ENCODE measurements around the gene MAP3K14. TPM values are rescaled to one million over a fixed set of nuclear protein-coding genes. Genes with fewer than 3 reads are reported as not detected.
A peak's percentile ranks its signal among the peaks of the same experiment; 100 is the strongest.

The MAP3K14 gene
- total RNA-seq, 4 donors from 2014 or later, result 9.6 to 14.4 (median 11.9) TPM

- Histone ChIP-seq H3K9me3 (no peaks in the 10 kb centered on the region), H3K4me3 (peak overlapping the region; percentile 5), H3K27ac (peak overlapping the region; percentile 96), H3K4me1 (peaks cover 89% of the 10 kb centered on the region), H3K27me3 (no peaks in the 10 kb centered on the region), H3K36me3 (no peaks in the 10 kb centered on the region)
- 67% methylated on average over 5 of the region's 5 CpGs for WGBS
- TF ChIP-seq POLR2AphosphoS5 (IDR thresholded peaks at IDR 0.05) (no peak), CTCF (IDR thresholded peaks at IDR 0.05) (no peak), EP300 (IDR thresholded peaks at IDR 0.05) (no peak), POLR2A (IDR thresholded peaks at IDR 0.05) (no peak)
- no peak for DNase-seq (ENCODE audit: low spot score in 2 of 2)
Measured at GRCh38 chr17:45313421-45313771, 3.4 kb downstream of the MAP3K14 start.

DNA sequence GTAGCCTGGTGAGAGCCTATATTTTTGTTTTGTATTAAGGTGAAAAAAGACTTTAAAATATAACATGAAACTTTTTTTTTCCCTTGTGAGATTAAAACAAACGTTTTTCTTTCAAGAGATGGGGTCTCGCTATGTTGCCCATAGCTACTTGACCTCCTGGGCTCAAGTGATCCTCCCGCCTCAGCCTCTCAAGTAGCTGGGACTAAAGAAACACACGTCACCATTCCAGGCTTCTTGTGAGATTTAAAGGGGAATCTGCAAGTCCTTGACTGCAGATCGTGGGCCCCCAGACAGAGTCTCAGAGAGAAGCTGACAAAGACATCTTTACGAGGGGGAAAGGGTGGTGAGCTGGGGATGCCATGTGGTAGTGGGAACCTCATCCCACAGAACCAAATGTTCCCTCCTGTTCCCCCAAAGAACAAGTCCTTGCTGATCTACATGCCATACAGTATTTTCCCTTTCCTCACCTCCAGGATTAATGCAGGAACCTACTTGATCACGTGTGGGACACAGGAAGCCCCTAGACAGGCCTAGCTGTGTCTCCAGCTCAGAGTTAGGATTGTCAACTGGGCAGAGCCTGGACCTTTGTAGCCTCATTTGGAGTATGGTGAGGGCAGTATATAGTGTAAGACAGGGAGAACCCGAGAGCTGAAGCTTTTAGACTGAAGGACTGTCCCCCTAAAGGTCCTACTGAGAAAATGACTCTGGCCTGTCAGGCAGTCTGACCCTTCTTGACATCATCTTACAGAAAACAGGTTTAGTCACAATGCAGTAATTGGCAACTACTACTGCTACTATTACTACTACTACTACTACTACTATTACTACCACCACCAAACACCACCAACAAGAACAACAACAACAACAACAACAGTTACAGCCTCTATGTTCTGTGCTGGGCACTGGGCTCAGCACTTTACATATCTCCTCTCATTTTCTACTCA, 4.1 kb downstream of the MAP3K14 start:
- TF ChIP-seq POLR2AphosphoS5 (IDR thresholded peaks at IDR 0.05) (no peak), POLR2A (IDR thresholded peaks at IDR 0.05) (no peak), EP300 (IDR thresholded peaks at IDR 0.05) (no peak), CTCF (IDR thresholded peaks at IDR 0.05) (no peak)
- Histone ChIP-seq H3K9me3 (no peaks in the 10 kb centered on the region), H3K27me3 (no peaks in the 10 kb centered on the region), H3K27ac (peak overlapping the region; percentile 96), H3K36me3 (no peaks in the 10 kb centered on the region), H3K4me1 (peaks cover 89% of the 10 kb centered on the region), H3K4me3 (peak overlapping the region; percentile 35)
- WGBS, result 44% methylated on average over 8 of the region's 8 CpGs
- DNase-seq (ENCODE audit: low spot score in 2 of 2), result no peak

- TF ChIP-seq EP300 (IDR thresholded peaks at IDR 0.05) (no peak), POLR2A (IDR thresholded peaks at IDR 0.05) (no peak), POLR2AphosphoS5 (IDR thresholded peaks at IDR 0.05) (no peak), CTCF (IDR thresholded peaks at IDR 0.05) (no peak)
- Histone ChIP-seq H3K4me3 (peak overlapping the region; percentile 35), H3K27me3 (no peaks in the 10 kb centered on the region), H3K27ac (peak overlapping the region; percentile 96), H3K9me3 (no peaks in the 10 kb centered on the region), H3K4me1 (peaks cover 92% of the 10 kb centered on the region), H3K36me3 (no peaks in the 10 kb centered on the region)
- 14% methylated on average over 9 of the region's 10 CpGs for WGBS
- no peak for DNase-seq (ENCODE audit: low spot score in 2 of 2)
Measured at GRCh38 chr17:45311760-45312476, 4.9 kb downstream of the MAP3K14 start.

DNA sequence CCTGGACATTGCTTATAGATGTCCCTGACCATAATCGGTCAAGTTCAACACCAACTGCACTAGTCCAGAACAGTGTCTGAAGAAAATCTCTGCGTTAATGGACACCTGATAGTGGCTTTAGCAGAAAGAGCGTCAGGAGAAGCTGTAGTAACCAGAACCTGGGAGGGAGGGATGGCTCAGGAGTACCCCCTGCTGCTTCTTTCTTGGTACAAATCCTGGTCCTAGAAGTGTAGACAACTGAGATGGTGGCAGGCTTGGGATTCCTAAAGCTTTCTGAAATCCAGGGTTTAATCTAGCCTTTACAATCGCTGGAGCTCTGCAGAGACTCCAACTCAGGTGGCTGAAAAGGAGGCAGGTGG, 5.4 kb downstream of the MAP3K14 start:
- peaks cover 97% of the 10 kb centered on the region for H3K4me1 ChIP-seq
- peak overlapping the region; percentile 96 for H3K27ac ChIP-seq
- H3K9me3 ChIP-seq, result no peaks in the 10 kb centered on the region
- WGBS, result 81% methylated on average over 4 of the region's 4 CpGs
- no peaks in the 10 kb centered on the region for H3K36me3 ChIP-seq
- peak overlapping the region; percentile 35 for H3K4me3 ChIP-seq
- no peak for DNase-seq (ENCODE audit: low spot score in 2 of 2)
- TF ChIP-seq EP300 (IDR thresholded peaks at IDR 0.05) (no peak), CTCF (IDR thresholded peaks at IDR 0.05) (no peak), POLR2A (IDR thresholded peaks at IDR 0.05) (no peak), POLR2AphosphoS5 (IDR thresholded peaks at IDR 0.05) (no peak)
- H3K27me3 ChIP-seq, result no peaks in the 10 kb centered on the region

All from suprapubic skin (tissue), 4 donors.